Measurements from ENCODE around the gene DOCK11. TPM values are rescaled to one million over a fixed set of nuclear protein-coding genes. Genes with fewer than 3 reads are reported as not detected.

DOCK11 gene
- total and polyA plus RNA-seq, 2 donors (not counting 1 experiment from before 2014, with no cell fraction given): 31.0 to 83.5 TPM

DNA sequence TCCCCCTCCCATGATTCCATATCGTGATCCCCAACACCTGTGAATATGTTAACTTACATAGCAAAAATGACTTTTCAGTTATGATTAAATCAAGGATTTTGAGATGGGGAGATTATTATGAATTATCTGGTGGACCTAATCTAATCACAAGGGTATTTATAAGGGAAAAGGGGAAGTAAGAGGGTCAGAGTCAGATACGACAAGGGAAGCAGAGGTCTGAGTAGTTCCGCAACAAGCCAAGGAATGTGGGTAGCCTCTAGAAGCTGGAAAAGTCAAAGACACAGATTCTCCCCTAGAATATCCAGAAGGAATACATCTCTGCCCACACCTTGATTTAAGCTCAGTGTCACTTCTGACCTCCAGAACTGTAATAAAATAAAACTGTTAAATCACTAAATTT lies 230.8 kb downstream of the DOCK11 start:
- DNase-seq (no peak), ATAC-seq (ENCODE audit: low read depth) (no peak)
- Histone ChIP-seq H3K4me1 (ENCODE audit: control insufficient read depth in 2 of 2, insufficient read depth in 2 of 2, low read length in 2 of 2) (peaks cover 51 to 78% of the 10 kb centered on the region in 2 donors), H3K36me3 (replicated peaks in 1 of 2; ENCODE audit: control extremely low read depth in 1 of 2, control insufficient read depth in 1 of 2, extremely low read depth in 1 of 2, insufficient read depth in 2 of 2, low read length in 1 of 2) (no peaks in the 10 kb centered on the region), H3K79me2 (ENCODE audit: control insufficient read depth, insufficient read depth, low read length) (no peaks in the 10 kb centered on the region), H4K20me1 (ENCODE audit: control insufficient read depth, insufficient read depth, low read length, poor library complexity, severe bottlenecking) (no peaks in the 10 kb centered on the region), H3K4me2 (replicated peaks; ENCODE audit: low read depth, low read length, poor library complexity, severe bottlenecking) (peak overlapping the region; percentile 77), H3K9ac (ENCODE audit: low read length) (no peak overlapping the region), H3K4me3 (ENCODE audit: control extremely low read depth in 1 of 5, extremely low read depth in 1 of 5, insufficient read depth in 1 of 5, low read depth in 2 of 5, low read length in 4 of 5) (peak overlapping the region in 2 of 5 experiments; percentile 65 to 70), H3K27ac (ENCODE audit: low read length in 2 of 2) (no peak overlapping the region), H3K27me3 (replicated peaks in 1 of 4; ENCODE audit: control extremely low read depth in 1 of 4, control insufficient read depth in 3 of 4, insufficient read depth in 4 of 4, low read length in 3 of 4) (no peaks in the 10 kb centered on the region), H3K9me3 (ENCODE audit: control extremely low read depth in 1 of 3, control insufficient read depth in 2 of 3, insufficient read depth in 1 of 3, low read length in 2 of 3) (no peaks in the 10 kb centered on the region), H2AFZ (ENCODE audit: insufficient read depth, low read depth, low read length, poor library complexity, severe bottlenecking) (no peak overlapping the region)
- no peaks in the 10 kb centered on the region for H3K9me3 Mint-ChIP-seq (ENCODE audit: insufficient read depth)
- TF ChIP-seq EZH2 (IDR thresholded peaks at IDR 0.05; ENCODE audit: borderline replicate concordance, insufficient read depth, low read depth, low read length, poor library complexity, severe bottlenecking): no peak
- TF ChIP-seq, protein P1, sequence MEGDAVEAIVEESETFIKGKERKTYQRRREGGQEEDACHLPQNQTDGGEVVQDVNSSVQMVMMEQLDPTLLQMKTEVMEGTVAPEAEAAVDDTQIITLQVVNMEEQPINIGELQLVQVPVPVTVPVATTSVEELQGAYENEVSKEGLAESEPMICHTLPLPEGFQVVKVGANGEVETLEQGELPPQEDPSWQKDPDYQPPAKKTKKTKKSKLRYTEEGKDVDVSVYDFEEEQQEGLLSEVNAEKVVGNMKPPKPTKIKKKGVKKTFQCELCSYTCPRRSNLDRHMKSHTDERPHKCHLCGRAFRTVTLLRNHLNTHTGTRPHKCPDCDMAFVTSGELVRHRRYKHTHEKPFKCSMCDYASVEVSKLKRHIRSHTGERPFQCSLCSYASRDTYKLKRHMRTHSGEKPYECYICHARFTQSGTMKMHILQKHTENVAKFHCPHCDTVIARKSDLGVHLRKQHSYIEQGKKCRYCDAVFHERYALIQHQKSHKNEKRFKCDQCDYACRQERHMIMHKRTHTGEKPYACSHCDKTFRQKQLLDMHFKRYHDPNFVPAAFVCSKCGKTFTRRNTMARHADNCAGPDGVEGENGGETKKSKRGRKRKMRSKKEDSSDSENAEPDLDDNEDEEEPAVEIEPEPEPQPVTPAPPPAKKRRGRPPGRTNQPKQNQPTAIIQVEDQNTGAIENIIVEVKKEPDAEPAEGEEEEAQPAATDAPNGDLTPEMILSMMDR (IDR thresholded peaks at IDR 0.05): no peak
- H3K27ac Mint-ChIP-seq: peak overlapping the region; percentile 72
- peaks cover 75% of the 10 kb centered on the region for H3K4me1 Mint-ChIP-seq
- whole genome bisulfite sequencing (ENCODE audit: insufficient coverage): no CpG with 5 or more reads among the region's 3 CpGs
- peak overlapping the region; percentile 82 for H3K4me3 Mint-ChIP-seq
- intact Hi-C loops (cut with micrococcal nuclease): no loop called here
- H3K27me3 Mint-ChIP-seq: no peaks in the 10 kb centered on the region
- POLR2A ChIA-PET: no interaction called here
- CTCF ChIA-PET: interaction anchor here (1.5 kb wide), 1 partner anchor 37 kb away, joined by 3 read pairs; no protein-coding TSS in a partner anchor

DNA sequence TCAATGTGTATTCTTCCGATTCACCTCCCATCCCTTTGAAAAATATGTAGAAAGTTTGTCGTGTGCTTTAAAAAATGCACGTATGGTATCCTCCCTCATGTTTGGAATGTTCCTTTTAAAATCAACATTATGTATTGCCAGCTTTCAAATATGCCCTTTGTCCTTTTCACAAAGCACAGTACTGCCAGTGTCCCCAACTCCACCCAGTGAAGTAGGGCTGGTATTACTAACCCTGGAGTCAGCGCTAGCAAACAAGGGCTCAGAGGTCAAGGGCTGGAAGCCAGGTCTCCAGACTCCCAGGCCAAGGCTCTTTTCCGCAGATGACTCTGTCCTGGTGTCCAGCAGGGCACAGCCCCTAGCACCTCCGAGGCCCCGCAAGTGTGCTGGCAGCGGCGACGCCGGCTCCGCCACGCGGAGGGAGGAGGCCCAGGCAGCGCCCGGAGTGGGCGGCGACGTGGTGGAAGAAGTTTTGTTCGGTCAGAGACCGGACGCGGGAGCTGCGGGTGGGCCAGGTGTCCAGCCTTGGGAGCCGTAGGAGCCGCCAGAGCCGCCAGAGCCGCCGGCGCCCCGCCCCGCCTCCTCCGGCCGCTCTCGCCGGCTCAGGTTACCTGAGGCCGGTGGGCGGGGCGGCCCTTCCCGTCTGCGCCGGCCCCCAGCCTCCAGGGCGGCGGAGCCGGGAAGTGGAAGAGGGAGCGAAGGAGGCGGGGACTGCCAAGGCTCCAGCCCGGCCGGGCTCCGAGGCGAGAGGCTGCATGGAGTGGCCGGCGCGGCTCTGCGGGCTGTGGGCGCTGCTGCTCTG lies 231.5 kb downstream of the DOCK11 start, which contains the start of gene IL13RA1:
Gene IL13RA1 (plus strand): TSS at position 720 of the 799 bp plus-strand sequence. CDS start 33 bp downstream, at position 753.
- H3K4me1 ChIP-seq (ENCODE audit: control insufficient read depth in 2 of 2, insufficient read depth in 2 of 2, low read length in 2 of 2): peaks cover 51 to 75% of the 10 kb centered on the region in 2 donors
- intact Hi-C loops (cut with micrococcal nuclease): no loop called here
- peaks cover 70% of the 10 kb centered on the region for H3K4me1 Mint-ChIP-seq
- peak within 1 kb of the TSS; percentile 48 to 70 (median 56) for H3K4me3 ChIP-seq (ENCODE audit: control extremely low read depth in 1 of 5, extremely low read depth in 1 of 5, insufficient read depth in 1 of 5, low read depth in 2 of 5, low read length in 4 of 5)
- peak within 1 kb of the TSS; percentile 65 for H3K9ac ChIP-seq (ENCODE audit: low read length)
- H3K27me3 Mint-ChIP-seq: no peaks in the 10 kb centered on the region
- no peaks in the 10 kb centered on the region for H3K36me3 ChIP-seq (replicated peaks in 1 of 2; ENCODE audit: control extremely low read depth in 1 of 2, control insufficient read depth in 1 of 2, extremely low read depth in 1 of 2, insufficient read depth in 2 of 2, low read length in 1 of 2)
- H3K27me3 ChIP-seq (replicated peaks in 1 of 4; ENCODE audit: control extremely low read depth in 1 of 4, control insufficient read depth in 3 of 4, insufficient read depth in 4 of 4, low read length in 3 of 4): no peaks in the 10 kb centered on the region
- H3K4me3 Mint-ChIP-seq: peak within 1 kb of the TSS; percentile 83
- CTCF ChIA-PET: no interaction called here
- DNase-seq: peak; percentile 46
- peak; percentile 52 for ATAC-seq (ENCODE audit: low read depth)
- H3K27ac ChIP-seq (ENCODE audit: low read length in 2 of 2): peak within 1 kb of the TSS; percentile 52 to 55
- TF ChIP-seq, protein P1 (IDR thresholded peaks at IDR 0.05): no peak
- no peak for TF ChIP-seq EZH2 (IDR thresholded peaks at IDR 0.05; ENCODE audit: borderline replicate concordance, insufficient read depth, low read depth, low read length, poor library complexity, severe bottlenecking)
- H2AFZ ChIP-seq (ENCODE audit: insufficient read depth, low read depth, low read length, poor library complexity, severe bottlenecking): peak within 1 kb of the TSS; percentile 84
- WGBS (ENCODE audit: insufficient coverage): 1% methylated on average over 53 of the region's 56 CpGs
- H3K9me3 ChIP-seq (ENCODE audit: control extremely low read depth in 1 of 3, control insufficient read depth in 2 of 3, insufficient read depth in 1 of 3, low read length in 2 of 3): no peaks in the 10 kb centered on the region
- POLR2A ChIA-PET: no interaction called here
- H3K9me3 Mint-ChIP-seq (ENCODE audit: insufficient read depth): no peaks in the 10 kb centered on the region
- peak within 1 kb of the TSS; percentile 77 for H3K4me2 ChIP-seq (replicated peaks; ENCODE audit: low read depth, low read length, poor library complexity, severe bottlenecking)
- no peaks in the 10 kb centered on the region for H3K79me2 ChIP-seq (ENCODE audit: control insufficient read depth, insufficient read depth, low read length)
- H3K27ac Mint-ChIP-seq: peak within 1 kb of the TSS; percentile 72
- no peaks in the 10 kb centered on the region for H4K20me1 ChIP-seq (ENCODE audit: control insufficient read depth, insufficient read depth, low read length, poor library complexity, severe bottlenecking)
